Activated CD8-positive, alpha-beta memory T cell treated with anti-CD3 and anti-CD28 coated beads for 1 hour (primary cell): ENCODE results near the gene SMAD7.

Source experiments
- DNase-seq, 2 donors: peaks; one replicate each; pipeline ENCODE4 v3.0.0-alpha.2; 2020; ENCODE audit warnings: low read depth in 1 of 2; ENCODE audit errors: extremely low read depth in 1 of 2

Gene SMAD7

DNA sequence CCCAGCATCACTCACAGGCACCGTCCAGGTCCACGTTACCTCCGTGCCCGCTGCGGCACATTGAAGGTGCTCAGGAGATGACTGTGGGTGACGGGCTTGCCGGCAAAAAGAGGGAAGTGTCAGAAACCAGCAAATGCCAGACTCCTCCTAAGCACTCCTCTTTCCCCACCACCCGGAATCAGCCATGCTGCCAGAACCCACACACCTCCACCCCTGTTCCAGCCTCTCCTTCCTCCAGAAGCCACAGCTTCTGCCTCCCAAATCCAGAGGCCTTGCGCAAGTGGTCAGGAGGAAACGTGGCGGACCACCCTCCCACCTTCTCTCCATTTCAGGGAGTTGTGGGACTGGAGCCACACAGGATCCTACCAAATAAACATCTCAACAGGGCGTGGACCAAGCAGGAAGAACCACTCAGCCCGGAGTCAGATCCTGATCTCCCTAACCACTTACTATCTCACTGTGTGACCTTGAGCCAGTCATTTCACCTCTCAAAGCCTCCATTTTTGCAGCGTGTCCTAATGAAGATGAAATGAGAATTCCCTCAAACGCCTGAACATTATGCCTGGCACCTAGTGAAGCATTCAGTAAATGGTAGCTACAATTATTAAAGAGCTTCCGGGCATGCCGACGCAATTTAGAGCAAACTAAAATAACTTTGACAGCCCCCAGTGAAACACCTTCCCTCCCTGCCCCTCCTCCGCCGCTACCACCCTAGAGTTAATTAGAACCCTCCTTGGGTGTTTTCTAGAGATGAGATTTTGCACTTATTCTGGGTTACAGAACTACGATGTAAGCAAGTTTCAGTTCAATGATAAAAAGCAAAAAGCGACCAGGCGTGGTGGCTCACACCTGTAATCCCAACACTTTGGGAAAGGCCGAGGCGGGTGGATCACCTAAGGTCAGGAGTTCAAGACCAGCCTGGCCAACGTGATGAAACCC, 32.9 kb downstream of the SMAD7 start:
- no peak for DNase-seq

DNA sequence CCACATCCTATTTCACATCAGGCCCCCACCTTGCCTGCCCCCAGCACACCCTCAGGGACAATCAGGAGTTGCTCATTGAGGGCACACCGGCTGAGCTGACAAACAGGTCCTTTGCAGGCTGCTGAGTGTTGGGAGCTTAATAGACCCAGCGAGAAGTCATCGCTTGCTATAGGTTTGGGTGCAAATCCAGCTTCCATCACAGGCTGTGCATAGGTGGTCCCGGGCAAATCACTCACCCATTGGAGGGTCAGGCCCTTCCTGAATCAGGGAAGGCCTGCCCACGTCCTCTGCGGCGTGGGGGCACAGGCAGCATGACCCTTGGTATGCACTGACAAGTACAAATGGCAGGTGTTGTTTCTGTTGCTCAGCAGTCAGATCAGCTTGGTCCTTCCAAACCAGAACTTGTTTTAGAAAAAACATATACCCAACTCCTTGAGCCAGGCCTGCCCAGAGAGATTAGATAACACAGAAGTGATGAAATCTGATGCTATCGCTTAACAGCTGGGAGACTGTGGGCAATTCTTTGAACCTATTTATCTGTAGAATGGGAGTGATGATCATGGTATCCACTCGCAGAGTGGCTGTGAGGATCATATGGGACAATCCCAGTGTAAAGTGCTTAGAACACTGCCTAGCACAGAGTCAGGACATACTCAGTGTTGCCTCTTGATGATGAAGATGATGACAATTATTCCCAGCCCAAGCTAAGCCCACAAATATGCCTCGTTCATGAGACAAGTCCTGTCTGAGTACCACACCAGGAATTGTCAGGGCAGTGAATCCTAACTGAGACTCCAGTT, 34.9 kb downstream of the SMAD7 start:
- DNase-seq: no peak

DNA sequence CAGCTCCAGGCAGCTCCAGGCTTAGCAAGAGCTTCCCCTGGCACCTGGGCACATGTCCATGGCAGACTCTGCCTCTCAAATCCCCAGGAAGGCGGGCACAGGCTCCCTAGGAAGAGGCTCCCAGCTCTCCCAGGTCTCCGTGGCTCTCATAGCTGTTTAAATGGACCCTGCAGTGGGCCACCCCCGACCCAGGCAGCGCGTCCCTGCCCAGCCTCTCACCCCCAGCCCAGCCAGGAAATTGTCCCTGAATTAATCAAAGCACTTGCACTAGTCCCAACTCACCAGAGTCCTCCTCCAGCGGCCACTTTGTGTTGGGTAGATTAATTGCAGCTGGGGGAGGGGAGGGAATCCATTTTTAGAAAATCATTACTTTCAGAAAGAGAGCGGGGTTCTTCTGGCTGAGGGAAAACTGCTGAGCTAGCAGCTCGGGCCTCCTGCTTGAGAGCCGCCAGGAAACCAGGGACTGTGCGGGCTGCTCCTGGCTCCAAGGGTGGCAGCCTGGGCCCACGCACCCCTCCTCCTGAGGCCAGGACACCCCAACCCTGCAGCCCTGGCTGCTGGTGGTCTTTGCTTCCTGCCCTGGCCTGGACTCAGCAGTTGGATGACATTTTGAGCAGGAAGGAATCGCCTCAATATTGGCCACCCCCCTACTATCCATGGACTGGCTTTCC, 36.0 kb downstream of the SMAD7 start:
- DNase-seq: no peak

DNA sequence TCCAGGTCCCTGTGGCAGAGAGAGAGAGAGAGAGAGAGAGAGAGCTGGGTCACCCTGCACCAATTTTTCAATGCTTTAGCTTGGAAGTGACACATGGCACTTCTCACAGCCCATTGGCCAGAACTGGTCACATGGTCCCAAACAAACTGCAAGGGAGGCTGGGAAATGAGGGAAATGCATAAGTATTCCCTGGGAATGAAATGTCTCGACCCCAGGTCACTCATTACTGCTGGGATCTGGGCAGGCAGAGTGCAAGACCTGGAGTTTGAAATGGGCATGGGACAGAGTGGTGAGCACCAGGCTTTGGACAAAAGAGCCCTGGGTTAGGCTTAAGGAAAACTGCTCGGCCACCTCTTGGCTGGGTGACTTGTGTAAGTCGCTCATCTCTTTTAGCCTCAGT, 37.0 kb downstream of the SMAD7 start:
- no peak for DNase-seq

DNA sequence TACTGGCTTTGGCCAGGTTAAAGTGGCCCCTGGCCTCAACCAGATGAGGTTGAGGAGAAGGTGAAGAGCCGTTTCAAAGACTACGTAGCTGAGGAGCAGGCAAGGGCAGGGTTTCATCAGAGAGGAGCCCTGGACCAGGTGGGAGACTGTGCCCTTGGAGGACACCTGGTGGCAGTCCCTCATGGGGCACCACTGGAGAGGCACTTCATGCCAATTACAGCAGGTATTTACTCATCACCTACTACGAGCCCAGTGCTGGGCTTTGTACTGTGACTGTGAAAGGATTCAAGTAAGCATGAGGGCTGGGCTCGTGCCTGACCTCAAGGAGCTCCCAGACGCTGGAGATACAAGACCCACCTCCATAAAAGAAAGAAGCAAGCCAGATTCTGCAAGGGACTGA, 37.6 kb downstream of the SMAD7 start:
- DNase-seq: peak in 1 of 2 donors; percentile 25

DNA sequence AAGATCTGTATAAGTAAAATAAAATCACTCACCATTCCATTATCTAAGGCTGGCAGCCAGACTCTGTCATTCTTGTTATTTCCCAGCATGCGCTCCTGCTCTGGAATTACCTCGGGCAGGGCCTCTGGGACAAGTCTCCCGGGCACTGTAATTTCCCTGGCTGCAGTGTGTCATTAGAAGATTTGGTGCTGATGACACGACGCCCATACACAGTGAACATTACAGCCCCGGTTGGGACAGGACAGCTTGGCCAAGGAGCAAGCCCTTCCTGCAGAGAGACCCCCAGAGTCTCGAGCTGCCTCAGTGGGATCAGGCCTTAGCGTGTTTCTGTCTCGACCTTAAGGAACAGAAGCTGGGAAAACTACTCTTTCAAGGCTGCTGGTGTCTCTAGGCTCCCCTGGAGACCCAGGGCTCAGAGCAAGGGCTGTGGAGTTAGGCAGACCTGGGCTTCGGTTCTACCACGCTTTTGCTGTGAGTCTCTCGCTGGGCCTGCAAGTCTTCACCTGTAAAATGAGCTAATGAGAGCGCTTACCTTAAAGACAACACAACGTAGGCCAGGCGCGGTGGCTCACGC, 39.7 kb downstream of the SMAD7 start:
- no peak for DNase-seq

DNA sequence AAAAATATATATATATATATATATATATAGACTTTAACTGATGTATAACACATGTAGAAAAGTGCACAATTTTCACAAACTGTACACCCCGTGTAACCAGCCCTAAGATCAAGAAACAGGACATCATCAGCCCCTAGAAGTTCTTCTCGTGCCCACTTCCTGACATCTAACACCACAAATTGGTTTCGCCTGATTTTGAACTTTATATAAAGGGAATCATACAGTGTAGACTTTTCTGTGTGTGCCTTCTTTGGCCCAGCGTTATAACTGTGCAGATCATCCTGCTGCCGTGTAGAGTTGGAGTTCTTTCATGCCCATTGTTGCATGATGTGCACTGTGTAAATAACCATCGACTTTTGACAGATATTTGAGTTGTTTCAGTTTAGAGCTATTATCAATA, 41.0 kb downstream of the SMAD7 start:
- DNase-seq: no peak

DNA sequence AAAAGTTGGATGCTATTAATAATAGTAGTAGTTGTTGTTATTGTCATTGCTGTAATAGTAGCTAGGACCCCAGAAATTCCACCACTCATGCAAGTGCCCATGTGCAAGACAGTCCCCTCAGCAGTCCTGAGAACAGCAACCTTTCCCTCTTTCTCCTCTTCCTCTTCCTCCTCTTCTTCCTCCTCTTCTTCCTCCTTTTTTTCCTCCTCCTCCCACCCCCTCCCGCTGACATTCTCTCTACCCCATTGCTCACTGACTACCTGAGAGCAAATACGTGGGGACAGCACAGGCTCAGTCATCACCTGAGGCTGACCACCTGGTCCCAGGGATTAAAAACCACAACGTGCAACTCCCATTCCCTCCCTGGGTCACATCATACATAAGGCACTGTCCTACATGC, 41.8 kb downstream of the SMAD7 start:
- no peak for DNase-seq

DNA sequence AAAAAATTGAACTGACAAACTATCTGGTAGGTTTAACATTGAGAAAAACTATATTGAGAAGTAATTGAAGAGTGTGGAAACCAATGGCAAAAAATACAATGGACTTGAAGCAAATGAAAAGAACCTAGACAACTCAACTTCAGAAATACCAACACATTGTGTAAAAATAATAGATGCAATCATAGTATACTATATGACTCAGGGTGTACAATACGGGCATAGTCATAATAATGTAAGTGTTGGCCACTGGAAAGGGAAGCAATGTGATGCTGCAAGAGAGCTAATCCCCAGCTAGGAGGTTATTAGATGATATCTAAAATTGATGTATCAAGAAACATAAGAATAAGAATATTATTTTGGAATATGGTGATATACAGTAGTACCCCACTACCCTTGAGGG, 45.3 kb downstream of the SMAD7 start:
- no peak for DNase-seq

DNA sequence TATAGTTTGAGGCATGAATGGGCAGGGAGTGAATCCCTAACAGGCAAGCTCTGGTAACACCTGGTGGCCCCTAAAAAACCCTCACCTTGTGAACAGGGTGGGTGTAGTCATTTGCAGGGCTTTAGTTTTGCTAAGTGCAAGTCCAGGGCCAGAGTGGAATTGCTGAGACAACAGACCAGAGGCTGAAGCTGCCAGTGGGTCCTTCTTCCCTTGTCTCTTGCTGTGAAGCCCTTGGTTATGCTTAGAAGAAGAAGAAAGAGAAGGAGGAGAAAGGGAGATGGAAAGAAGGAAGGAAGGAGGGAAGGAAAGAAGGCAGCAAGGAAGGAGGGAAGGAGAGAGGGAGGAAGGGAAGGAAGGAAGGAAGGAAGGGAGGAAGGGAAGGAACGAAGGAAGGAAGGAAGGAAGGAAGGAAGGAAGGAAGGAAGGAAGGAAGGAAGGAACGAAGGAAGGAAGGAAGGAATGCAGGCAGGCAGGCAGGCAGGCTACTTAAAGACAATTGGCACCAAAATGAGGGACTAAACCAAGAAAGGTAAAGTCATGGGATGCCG, 45.8 kb downstream of the SMAD7 start:
- DNase-seq: no peak

DNA sequence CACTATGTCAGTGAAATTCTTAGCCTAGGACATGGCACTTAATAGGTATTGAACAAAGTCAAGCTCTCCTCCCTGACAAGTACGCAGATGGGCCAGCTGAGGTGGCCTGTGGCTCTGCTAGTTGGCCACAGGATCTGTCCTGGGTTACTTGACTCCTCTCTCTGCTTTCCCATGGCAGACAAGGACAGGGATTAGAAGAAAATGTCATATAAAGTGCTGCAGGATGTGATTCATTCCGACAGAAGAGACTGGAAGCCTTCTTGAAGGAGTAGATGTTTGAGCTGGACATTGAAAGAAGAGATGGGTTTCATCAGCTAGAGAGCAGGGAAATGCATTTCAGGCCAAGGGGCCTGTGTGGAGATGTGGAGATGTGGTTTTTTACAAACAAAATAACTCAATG, 46.7 kb downstream of the SMAD7 start:
- no peak for DNase-seq

DNA sequence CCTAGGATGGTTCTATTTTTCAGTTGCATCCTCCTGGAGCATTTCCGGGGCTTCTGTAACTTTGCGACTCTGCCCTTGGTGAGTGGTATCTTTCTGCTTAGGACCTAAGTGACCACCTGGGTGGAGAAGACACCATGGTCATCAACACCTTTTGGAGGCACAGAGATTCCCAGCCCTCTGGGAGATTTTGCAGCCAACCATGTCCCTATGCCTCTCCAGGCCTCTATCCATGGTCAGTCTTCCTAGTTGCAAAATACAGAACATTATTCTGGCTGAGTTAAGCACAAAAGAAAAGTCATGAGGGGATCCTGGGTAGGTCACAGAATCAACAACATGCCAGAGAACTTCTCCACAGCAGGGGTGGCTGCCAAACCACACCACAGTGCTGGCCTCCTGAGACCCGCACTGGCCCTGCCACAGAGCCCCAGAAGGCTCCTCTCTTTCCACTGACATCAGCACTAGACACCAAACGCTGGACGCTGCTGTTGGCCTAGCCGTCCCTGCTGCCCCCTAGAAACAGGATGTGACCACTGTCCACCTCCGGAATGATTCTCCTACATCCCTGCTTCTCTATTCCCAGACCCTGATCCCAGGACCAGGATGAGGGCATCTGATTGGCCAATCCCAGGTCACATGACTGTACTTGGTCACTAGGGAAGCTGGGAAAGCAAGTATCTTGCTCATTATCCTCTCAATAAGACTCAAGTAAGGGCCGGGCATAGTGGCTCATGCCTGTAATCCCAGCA, 47.7 kb downstream of the SMAD7 start:
- no peak for DNase-seq

DNA sequence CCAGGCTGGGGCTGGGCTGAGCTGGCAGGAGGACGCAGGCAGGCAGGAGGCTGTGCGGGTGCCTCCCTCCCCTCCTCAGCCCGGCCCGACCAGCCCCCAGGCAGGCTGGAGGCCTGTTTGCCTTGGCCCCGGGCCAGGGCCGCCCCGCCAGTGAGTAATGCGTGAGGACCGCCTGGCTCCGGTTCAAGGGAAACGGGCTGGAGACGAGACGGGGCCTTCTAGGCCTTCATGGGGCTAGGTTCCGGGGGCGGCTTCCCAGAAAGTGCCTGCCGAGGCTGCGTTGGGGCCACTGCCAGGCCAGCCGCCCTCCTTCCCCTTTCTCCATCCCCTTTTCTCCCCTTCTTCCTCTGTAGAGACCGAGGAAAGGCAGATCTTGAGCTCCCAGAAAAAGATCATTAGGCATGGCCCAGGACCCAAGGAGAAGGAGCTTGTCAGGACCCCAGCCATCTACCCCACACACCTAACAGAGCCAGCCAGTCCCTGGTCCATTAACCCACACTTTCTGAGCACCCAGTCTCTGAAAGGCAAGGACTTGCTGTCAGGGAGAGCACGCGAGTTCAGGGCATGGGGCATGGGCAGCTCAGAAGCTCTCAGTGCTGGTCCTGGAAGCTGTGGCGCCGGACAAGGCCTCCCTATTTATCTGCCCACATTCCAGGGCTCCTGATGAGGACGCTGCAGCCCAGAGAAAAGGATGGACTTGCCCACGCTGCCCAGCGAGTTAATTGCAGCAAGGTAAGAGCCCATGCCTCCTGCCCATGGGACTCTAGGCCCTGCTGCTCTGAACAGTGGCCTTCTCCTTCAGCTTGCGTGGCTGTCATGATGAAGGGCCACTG, 48.5 kb downstream of the SMAD7 start:
- no peak for DNase-seq

DNA sequence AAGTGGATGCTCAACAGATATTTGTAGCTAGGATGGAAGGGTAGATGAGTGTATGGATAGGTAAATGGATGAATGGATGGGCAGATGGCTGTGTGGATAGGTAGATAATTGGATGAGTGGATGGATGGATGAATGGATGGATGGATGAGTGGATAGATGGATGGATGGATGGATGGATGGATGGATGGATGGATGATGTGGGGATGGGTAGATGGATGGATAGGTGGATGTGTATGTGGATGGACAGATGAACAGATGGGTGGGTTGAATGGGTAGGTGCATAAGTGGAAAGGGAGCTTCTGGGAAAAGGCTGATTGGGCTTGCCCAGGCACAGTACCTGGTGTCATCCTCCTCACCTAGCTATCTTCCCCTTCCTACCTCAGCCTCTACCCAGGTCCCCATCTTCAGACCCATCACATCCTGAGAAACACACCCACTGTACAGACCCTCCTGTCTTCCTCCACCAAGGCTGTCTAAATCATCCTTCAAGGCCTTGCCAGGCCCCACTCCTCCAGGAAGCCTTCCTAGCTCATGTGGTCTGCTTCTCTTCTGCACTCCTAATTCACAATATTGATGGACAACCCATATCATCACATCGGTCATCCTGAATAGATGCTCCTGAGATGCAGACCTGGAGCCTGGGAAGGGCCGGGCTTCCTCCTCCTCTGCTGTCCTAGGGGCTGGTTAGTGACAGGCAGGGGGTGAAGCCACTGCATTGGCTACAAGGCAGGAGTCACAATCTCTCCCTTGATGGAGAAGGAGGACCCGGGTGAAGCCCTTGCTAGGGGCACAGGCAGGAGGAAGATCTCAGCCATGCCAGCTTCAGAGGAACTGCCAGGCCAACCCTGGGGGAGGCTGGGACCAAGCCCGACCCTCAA, 49.4 kb downstream of the SMAD7 start:
- DNase-seq: no peak

DNA sequence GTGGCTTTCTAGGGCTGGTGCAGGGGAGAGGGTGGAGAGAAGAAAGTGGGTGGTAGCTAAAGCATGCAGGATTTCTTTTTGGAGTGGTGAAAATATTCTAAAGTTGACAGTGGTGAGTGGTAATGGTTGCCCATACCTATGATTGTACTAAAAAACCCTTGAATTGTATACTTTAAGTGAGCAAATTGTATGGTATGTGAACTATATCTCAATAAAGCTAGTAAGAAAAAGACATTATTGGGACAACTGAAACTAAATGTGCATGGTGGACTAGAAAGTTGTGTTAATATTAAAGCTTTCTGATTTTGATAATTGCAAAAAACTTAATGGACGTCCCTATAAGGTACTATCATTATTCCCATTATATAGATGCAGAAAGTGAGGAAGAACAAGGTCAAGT, 50.3 kb downstream of the SMAD7 start:
- DNase-seq: no peak

DNA sequence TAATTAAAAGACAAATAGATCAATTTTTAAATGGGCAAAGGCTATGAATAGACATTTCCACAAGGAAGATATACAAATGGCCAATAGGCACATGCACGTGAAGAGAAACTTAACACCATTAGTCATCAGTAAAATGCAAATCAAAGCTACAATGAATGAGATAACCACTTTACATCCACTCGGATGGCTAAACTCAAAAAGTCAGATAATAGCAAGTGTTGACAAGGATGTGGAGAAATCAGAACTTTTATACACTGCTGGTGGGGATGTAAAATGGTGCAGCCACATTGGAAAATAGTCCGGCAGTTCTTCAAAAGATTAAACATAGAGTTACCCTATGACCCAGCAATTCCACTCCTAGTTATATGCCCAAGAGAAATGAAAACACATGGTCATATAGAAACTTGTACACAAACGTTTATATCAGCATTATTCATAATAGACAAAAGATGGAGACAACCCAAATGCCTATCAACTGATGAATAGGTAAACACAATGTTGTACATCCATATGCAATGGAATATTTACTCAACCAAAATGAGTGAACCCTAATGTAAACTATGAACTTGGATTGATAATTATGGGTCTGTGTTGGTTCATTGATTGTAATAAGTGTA, 51.1 kb downstream of the SMAD7 start:
- no peak for DNase-seq

DNA sequence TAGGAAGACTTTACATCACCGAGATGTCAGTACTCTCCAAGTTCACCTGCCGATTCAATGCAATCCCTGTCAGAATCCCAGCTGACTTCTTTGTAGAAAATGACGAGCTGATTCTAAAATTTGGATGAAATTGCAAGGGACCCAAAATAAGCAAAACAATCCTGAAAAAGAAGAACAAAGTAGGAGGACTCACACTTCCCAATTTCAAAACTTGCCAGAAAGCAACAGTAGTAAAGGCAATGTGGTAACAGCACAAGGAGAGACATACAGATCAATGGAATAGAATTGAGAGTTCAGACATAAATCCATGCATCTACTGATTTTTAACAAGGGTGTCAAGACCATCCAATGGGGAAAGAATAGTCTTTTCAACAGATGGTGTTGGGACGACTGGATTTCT, 52.2 kb downstream of the SMAD7 start:
- DNase-seq: no peak

DNA sequence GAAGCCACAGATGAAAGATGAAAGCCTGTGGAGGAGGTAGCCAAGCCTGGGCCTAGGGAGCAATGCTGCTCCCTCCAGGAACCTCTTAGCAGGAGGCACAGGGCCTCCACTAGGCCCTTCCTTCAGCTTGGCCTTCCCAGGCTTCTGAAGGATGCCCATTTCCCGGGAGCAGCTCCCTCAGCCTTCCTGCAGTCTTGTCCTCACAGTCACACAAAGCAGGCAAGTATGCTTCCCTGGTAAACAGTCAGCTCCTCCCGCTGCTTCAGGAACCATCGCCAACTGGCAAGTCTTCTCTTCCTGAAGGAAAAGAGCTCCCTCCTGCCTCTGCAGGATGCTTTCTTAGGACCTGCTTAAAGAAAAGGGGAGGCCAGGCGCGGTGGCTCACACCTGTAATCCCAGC, 53.2 kb downstream of the SMAD7 start:
- no peak for DNase-seq
